HL-60 (cell line): ENCODE data around the gene SEC14L1.
"Not testable (repeated sequence)": the region's sequence is repeated elsewhere in the genome, so short reads cannot be mapped to it uniquely, and the experiment has no call there.

Experiments
- DNase-seq, 2 experiments: peaks; one replicate each; pipeline ENCODE4 v3.0.0-alpha.2; 2010 to 2020; ENCODE audit warnings: low read depth in 1 of 2, low spot score in 1 of 2
- H3K27ac ChIP-seq: fragments of 250-450 bp; sonication (Bioruptor Pico); replicated peaks from 2 replicates; pipeline ENCODE4 v1.5.1; 2020; ENCODE audit warnings: mild to moderate bottlenecking, moderate library complexity
- H3K27me3 ChIP-seq: fragments of 250-450 bp; sonication (Bioruptor Pico); 2 replicates; pipeline ENCODE4 v1.5.1; 2021; ENCODE audit warnings: mild to moderate bottlenecking, moderate library complexity; ENCODE audit not compliant: insufficient read depth, poor library complexity, severe bottlenecking
- H3K4me3 ChIP-seq: replicated peaks from 2 replicates; pipeline ENCODE4 v1.5.1; 2011; ENCODE audit warnings: mild to moderate bottlenecking, control low read depth, low read length; ENCODE audit not compliant: insufficient read depth
- GABPA ChIP-seq: IDR thresholded peaks from 2 replicates; pipeline ENCODE4 v1.6.1; 2012; ENCODE audit warnings: low read depth
- POLR2AphosphoS5 ChIP-seq: IDR thresholded peaks from 2 replicates; pipeline ENCODE4 v1.6.1; 2012; ENCODE audit warnings: low read depth
- SPI1 ChIP-seq: IDR thresholded peaks from 2 replicates; pipeline ENCODE4 v1.6.1; 2012; ENCODE audit warnings: low read depth, mild to moderate bottlenecking, borderline replicate concordance
- TF ChIP-seq, protein P1 (sequence below): IDR thresholded peaks from one replicate; pipeline ENCODE4 v1.5.1; 2011; ENCODE audit warnings: low read length, control low read depth, inconsistent platforms; ENCODE audit not compliant: insufficient read depth
- TF ChIP-seq, protein P2 (sequence below): IDR thresholded peaks from 2 replicates; pipeline ENCODE4 v1.6.1; 2012; ENCODE audit warnings: low read depth; ENCODE audit not compliant: insufficient replicate concordance

SEC14L1 gene

DNA sequence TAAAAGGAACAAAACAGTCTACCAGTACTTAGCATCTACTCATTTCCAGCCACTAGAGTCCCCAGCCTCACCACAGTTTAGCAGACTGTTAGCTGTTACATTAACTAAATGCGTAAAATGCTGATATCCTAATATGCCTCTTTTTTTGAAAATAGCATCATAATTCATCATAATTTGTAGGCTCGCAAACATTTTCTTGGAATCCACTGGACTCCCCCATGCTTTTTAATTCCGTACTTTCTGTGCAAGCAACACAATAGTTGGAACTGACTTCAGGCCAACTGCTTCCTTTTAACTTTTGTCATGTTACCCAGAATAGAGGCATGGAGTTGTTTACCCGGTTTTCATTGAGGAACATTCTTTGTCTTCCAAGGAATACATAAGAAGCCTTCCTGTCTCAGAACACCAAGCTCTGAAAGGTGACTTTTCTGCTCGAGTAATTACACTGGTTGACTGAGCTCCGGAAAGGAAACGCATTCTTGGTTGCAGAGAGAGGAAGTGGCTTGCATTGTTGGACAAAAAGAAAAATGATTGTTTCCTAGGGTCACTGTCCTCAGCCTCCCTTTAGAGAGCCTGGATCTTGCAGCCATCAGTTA lies 30.9 kb upstream of the SEC14L1 start:
- TF ChIP-seq SPI1 (peak; percentile 91), POLR2AphosphoS5 (no peak)
- no peak overlapping the region for H3K4me3 ChIP-seq
- H3K27ac ChIP-seq, result 0 out of 2 replicates have a peak overlapping the region, but pooled peaks have one; percentile 10
- no peaks in the 10 kb centered on the region for H3K27me3 ChIP-seq
- peak in 1 of 2 experiments; percentile 32 for DNase-seq

DNA sequence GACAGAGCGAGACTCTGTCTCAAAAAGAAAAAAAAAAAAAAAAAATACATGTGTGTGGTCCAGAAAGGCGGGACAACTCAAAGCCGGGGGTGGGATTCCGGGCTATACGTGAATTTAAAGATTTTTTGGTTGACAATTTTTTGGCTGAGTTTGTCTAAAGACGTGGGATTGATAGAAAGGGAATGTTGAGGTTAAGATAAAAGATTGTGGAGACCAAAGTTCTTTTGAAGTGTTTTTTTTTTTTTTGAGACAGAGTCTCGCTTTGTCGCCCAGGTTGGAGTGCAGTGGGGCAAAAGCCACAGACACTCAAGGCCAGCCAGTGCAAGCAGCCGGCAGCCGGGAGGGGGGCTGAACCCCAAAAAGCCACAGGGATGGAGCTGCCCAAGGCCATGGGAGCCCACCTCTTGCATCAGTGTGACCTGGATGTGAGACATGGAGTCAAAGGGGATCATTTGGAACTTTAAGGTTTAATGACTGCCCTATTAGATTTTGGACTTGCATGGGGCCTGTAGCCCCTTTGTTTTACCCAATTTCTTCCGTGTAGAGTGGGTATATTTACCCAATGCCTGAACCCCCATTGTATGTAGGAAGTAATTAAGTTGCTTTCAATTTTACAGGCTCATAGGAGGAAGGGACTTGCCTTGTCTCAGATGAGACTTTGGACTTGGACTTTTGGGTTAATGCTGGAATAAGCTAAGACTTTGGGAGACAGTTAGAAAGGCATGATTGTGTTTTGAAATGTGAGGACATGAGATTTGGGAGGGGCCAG lies 29.4 kb upstream of the SEC14L1 start:
- H3K4me3 ChIP-seq, H3K27me3 ChIP-seq, DNase-seq: not testable (repeated sequence)
- 0 out of 2 replicates have a peak overlapping the region, but pooled peaks have one; percentile 2 for H3K27ac ChIP-seq

DNA sequence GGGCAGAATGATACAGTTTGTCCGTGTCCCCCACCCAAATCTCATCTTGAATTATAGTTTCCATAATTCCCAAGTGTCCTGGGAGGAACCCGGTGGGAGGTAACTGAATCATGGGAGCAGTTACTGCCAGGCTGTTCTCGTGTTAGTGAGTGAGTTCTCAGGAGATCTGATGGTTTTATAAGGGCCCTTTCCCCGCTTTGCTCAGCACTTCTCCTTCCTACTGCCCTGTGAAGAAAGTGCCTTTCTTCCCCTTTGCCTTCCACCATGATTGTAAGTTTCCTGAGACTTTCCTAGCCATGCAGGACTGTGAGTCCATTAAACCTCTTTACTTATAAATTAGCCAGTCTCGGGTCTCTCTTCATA lies 28.9 kb upstream of the SEC14L1 start:
- Histone ChIP-seq H3K4me3 (no peak overlapping the region), H3K27me3 (no peaks in the 10 kb centered on the region), H3K27ac (0 out of 2 replicates have a peak overlapping the region, but pooled peaks have one; percentile 2)
- TF ChIP-seq POLR2AphosphoS5, result no peak
- TF ChIP-seq SPI1, result peak; percentile 71
- DNase-seq, result peak in 1 of 2 experiments; percentile 37

DNA sequence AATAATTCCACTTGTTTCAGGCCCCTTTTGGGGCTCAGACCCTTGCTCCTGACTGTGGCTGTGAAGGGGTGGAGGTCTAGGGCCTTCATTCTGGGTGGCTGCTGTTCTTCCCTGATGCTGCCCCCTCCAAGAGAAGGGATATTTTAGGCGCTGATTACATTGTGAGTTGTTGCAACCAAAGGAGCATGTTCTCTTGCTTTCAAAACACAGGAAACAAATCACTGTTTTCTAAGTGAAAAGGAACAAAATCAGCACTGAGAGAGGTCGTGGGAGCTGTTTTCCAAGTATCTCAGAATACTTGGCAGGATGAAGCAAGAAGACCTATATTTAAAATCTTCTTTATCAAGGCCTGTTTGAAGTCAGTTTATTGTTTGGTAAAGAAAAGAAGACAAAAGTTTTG lies 25.3 kb upstream of the SEC14L1 start:
- DNase-seq, result no peak
- Histone ChIP-seq H3K27ac (no peak overlapping the region), H3K4me3 (no peak overlapping the region), H3K27me3 (no peaks in the 10 kb centered on the region)
- TF ChIP-seq, protein P1, sequence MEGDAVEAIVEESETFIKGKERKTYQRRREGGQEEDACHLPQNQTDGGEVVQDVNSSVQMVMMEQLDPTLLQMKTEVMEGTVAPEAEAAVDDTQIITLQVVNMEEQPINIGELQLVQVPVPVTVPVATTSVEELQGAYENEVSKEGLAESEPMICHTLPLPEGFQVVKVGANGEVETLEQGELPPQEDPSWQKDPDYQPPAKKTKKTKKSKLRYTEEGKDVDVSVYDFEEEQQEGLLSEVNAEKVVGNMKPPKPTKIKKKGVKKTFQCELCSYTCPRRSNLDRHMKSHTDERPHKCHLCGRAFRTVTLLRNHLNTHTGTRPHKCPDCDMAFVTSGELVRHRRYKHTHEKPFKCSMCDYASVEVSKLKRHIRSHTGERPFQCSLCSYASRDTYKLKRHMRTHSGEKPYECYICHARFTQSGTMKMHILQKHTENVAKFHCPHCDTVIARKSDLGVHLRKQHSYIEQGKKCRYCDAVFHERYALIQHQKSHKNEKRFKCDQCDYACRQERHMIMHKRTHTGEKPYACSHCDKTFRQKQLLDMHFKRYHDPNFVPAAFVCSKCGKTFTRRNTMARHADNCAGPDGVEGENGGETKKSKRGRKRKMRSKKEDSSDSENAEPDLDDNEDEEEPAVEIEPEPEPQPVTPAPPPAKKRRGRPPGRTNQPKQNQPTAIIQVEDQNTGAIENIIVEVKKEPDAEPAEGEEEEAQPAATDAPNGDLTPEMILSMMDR, result no peak
- TF ChIP-seq SPI1, result no peak
- TF ChIP-seq GABPA, result no peak
- TF ChIP-seq, protein P2, sequence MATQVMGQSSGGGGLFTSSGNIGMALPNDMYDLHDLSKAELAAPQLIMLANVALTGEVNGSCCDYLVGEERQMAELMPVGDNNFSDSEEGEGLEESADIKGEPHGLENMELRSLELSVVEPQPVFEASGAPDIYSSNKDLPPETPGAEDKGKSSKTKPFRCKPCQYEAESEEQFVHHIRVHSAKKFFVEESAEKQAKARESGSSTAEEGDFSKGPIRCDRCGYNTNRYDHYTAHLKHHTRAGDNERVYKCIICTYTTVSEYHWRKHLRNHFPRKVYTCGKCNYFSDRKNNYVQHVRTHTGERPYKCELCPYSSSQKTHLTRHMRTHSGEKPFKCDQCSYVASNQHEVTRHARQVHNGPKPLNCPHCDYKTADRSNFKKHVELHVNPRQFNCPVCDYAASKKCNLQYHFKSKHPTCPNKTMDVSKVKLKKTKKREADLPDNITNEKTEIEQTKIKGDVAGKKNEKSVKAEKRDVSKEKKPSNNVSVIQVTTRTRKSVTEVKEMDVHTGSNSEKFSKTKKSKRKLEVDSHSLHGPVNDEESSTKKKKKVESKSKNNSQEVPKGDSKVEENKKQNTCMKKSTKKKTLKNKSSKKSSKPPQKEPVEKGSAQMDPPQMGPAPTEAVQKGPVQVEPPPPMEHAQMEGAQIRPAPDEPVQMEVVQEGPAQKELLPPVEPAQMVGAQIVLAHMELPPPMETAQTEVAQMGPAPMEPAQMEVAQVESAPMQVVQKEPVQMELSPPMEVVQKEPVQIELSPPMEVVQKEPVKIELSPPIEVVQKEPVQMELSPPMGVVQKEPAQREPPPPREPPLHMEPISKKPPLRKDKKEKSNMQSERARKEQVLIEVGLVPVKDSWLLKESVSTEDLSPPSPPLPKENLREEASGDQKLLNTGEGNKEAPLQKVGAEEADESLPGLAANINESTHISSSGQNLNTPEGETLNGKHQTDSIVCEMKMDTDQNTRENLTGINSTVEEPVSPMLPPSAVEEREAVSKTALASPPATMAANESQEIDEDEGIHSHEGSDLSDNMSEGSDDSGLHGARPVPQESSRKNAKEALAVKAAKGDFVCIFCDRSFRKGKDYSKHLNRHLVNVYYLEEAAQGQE, result no peak
- no peak for TF ChIP-seq POLR2AphosphoS5

DNA sequence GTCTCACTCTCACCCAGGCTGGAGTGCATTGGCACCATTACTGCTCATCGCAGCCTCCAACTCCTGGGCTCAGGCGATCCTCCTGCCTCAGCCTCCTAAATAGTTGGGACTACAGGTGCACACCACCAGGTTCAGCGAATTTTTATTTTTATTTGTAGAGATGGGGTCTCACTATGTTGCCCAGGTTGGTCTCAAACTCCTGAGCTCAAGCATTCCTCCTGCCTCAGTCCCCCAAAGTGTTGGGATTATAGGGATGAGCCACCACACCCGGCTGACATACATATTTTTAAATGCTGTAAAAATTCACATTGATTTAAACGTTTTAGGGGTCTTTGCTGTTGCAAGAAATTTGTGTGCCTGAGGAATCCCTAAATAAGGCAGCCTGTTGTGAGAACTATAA lies 24.8 kb upstream of the SEC14L1 start:
- H3K4me3 ChIP-seq, result no peak overlapping the region
- TF ChIP-seq, protein P1, result no peak
- TF ChIP-seq, protein P2, result no peak
- no peak for TF ChIP-seq GABPA
- TF ChIP-seq POLR2AphosphoS5, result no peak
- no peak for TF ChIP-seq SPI1

More for the DNA sequence above, 24.8 kb upstream of the SEC14L1 start:
- Histone ChIP-seq H3K27ac (no peak overlapping the region), H3K27me3 (no peaks in the 10 kb centered on the region)
- DNase-seq, result no peak
